ENCODE measurements around the gene STK32B.

DNA sequence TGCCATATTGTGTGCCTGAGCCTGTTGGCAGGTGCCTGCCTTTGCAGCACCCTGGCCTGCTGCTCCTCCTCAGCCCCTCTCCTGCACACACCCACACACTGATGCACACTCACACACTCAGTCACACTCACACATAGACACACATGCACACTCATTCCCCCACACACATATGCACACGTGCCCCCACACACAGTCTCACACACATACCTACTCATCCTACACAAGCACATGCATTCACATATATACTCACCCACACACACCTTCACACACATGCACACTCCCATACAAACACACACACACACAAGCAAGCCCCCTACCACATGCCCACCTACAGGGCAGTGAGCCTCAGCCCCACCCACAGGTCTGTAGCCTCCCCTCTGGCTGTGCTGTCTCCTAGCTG, 412.1 kb downstream of the STK32B start:
- TF ChIP-seq GATA2 (IDR thresholded peaks at IDR 0.05; ENCODE audit: low read depth, low read length) (no peak), GATA3 (IDR thresholded peaks at IDR 0.05; ENCODE audit: low read depth, low read length) (no peak)

Data from SH-SY5Y (cell line).